ENCODE data around the gene PLSCR1.
A peak's percentile ranks its signal among the peaks of the same experiment; 100 is the strongest.

PLSCR1 gene

GRCh38 chr3:146470425-146470990, 73.9 kb downstream of the PLSCR1 start:
- DNase-seq = no peak

- peak; percentile 66 to 75 for DNase-seq
Observed at GRCh38 chr3:146469150-146470017, 75.0 kb downstream of the PLSCR1 start, which contains the start of gene PLSCR2. PLSCR2 (minus strand) TSS chr3:146469561; CDS start chr3:146459904, 9,657 bp downstream.

- no peak for DNase-seq
Observed at GRCh38 chr3:146468671-146469149, 75.7 kb downstream of the PLSCR1 start.

DNA sequence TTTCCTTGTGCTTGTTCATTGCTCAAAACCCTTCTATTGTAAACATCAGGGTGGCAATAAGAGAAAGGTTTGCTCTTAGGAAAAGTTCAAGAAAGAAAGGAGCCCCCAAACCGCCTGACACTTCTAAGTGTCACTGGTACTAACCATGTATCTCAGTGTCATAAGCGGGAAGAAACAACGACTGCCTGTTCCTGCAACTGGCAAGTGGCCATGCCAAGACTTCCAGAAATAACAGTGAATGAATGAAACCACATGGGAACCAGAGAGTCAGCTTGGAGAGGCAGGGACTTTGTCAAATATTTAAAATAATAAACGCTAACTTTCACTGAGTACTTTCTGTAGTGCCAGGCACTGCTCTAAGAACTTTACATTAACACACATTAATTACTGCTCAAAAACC, 76.2 kb downstream of the PLSCR1 start:
- DNase-seq = no peak

- DNase-seq = no peak
Observed at GRCh38 chr3:146466604-146467003, 77.8 kb downstream of the PLSCR1 start.

DNA sequence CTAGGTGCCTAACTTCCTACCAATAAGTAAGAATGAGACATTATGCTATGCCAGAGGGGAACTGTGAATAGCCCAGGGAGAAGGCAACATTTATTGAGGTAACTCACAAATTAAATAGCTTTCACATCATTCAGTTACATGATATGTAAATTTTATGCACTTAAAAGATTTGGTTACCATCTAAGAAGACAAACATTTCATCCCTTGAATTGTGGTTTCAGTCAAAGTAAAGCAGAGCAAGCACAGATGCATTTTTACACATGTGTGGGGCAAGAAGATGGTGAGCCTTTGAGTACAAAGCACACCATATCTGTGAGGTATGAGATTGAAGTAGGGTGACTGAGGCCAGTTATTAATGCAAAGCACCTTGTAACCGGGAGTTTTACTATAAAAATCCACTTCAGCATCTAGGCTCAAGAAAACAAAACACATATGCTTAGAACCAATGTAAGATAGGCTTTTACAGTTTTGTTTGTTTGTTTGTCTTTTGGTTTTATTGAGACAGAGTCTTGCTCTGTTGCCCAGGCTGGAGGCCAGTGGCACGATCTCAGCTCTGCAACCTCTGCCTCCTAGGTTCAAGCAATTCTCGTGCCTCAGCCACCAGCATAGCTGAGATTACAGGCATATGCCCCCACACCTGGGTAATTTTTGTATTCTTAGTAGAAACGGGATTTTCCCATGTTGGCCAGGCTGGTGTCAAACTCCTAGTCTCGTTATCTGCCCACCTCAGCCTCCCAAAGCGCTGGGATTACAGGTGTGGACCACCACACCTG, 78.5 kb downstream of the PLSCR1 start:
- DNase-seq = no peak

All from activated CD4-positive, alpha-beta T cell treated with anti-CD3 and anti-CD28 coated beads, Interleukin-2, amount 50 U/mL, for 48 hours (primary cell).